Measurements from ENCODE around the gene DIS3L2. TPM values are rescaled to one million over a fixed set of nuclear protein-coding genes. Genes with fewer than 3 reads are reported as not detected.

Gene DIS3L2
- total and polyA plus RNA-seq, 2 of the 8 experiments (the other 6 are each of a cell fraction or from before 2014, with no cell fraction given): 11.5 to 21.6 TPM

GRCh38 chr2:231928901-231929725, 32.4 kb upstream of the DIS3L2 start:
- H4K91ac ChIP-seq (replicated peaks; ENCODE audit: insufficient read length, low read length): no peak overlapping the region
- H3K23ac ChIP-seq (ENCODE audit: insufficient read length): no peak overlapping the region
- peaks cover 24 to 52% (median 42%) of the 10 kb centered on the region in 4 experiments for H3K27me3 ChIP-seq (replicated peaks in 1 of 4; ENCODE audit: control insufficient read depth in 3 of 4, extremely low read depth in 1 of 4, insufficient read depth in 3 of 4, low read length in 3 of 4)
- DNase-seq (ENCODE audit: low read depth in 1 of 2, low spot score in 2 of 2): peak in 1 of 2 experiments; percentile 43
- no peak overlapping the region for H4K5ac ChIP-seq (ENCODE audit: insufficient read length, low read depth, low read length)
- CTCF ChIA-PET (ENCODE audit: partially characterized antibody): interaction anchor here (0.8 to 17.2 kb wide), 39 partner anchors 8 to 438 kb away, joined by 3 to 220 read pairs (median 6); no protein-coding TSS in a partner anchor
- peaks cover 0 to 2% of the 10 kb centered on the region in 2 experiments for H4K20me1 ChIP-seq (replicated peaks in 1 of 2; ENCODE audit: control insufficient read depth in 1 of 2, insufficient read depth in 2 of 2, low read length in 2 of 2)
- no peak overlapping the region for H3K27ac ChIP-seq (ENCODE audit: low read depth, low read length)
- H3K4me2 ChIP-seq (ENCODE audit: insufficient read depth in 1 of 2, low read depth in 2 of 2, low read length in 2 of 2): no peak overlapping the region
- no peak overlapping the region for H2BK15ac ChIP-seq (ENCODE audit: low read length)
- no peaks in the 10 kb centered on the region for H3K79me1 ChIP-seq (ENCODE audit: low read depth, low read length)
- 0 out of 2 replicates have a peak overlapping the region, but pooled peaks have one; percentile 5 for H4K8ac ChIP-seq (ENCODE audit: extremely low read depth, insufficient read depth, low read length)
- no peak overlapping the region for H2AFZ ChIP-seq (ENCODE audit: low read length)
- no peak overlapping the region for H2AK5ac ChIP-seq (ENCODE audit: low read depth, low read length)
- peaks cover 20% of the 10 kb centered on the region for H3K23me2 ChIP-seq (ENCODE audit: low read depth, low read length)
- no peaks in the 10 kb centered on the region for H3K36me3 ChIP-seq (ENCODE audit: control insufficient read depth in 2 of 4, insufficient read depth in 4 of 4, low read length in 3 of 4)
- WGBS, 2 experiments (ENCODE audit: extremely low coverage in 1 of 2, insufficient coverage in 1 of 2, insufficient read length in 1 of 2, insufficient replicate concordance in 2 of 2, low coverage in 1 of 2, low lambda C conversion rate in 2 of 2, missing lambda C conversion rate in 1 of 2): 76% methylated on average over 8 of the region's 11 CpGs; no CpG with 5 or more reads in 1 of the 2 experiments
- no peak for FAIRE-seq
- no peaks in the 10 kb centered on the region for H3K9me3 ChIP-seq (ENCODE audit: insufficient read depth in 2 of 2, low read depth in 1 of 2, low read length in 1 of 2)
- no peaks in the 10 kb centered on the region for H3K79me2 ChIP-seq (ENCODE audit: control insufficient read depth in 1 of 2, insufficient read depth in 2 of 2, low read length in 2 of 2)
- H3K14ac ChIP-seq (ENCODE audit: insufficient read length): no peak overlapping the region
- no peak overlapping the region for H2BK20ac ChIP-seq (ENCODE audit: low read length)
- no peak overlapping the region for H3K9ac ChIP-seq (replicated peaks in 1 of 4; ENCODE audit: extremely low read depth in 1 of 4, low read depth in 3 of 4, low read length in 3 of 4)
- H2BK120ac ChIP-seq (replicated peaks; ENCODE audit: low read depth, low read length): no peak overlapping the region
- no peak overlapping the region for H3K4me3 ChIP-seq (ENCODE audit: extremely low read depth in 1 of 4, insufficient read depth in 2 of 4, low read depth in 3 of 4, low read length in 4 of 4)
- no peak overlapping the region for H3K18ac ChIP-seq (ENCODE audit: extremely low read depth, low read length)
- POLR2A ChIA-PET (ENCODE audit: partially characterized antibody): interaction anchor here (1.6 kb wide), 1 partner anchor 32 kb away, joined by 5 read pairs; the partner anchor contains the start of gene DIS3L2
- H3K56ac ChIP-seq (replicated peaks; ENCODE audit: insufficient read length, low read depth, low read length): no peak overlapping the region
- TF ChIP-seq SUZ12 (IDR thresholded peaks at IDR 0.05; ENCODE audit: low read length) (0 out of 2 replicates have a peak, but pooled peaks have one; percentile 1), BRCA1 (IDR thresholded peaks at IDR 0.05; ENCODE audit: low read depth, low read length) (no peak), TBP (IDR thresholded peaks at IDR 0.05; ENCODE audit: low read depth, low read length) (no peak), FOSL1 (IDR thresholded peaks at IDR 0.05; ENCODE audit: insufficient read depth, low read depth, low read length) (no peak), RXRA (IDR thresholded peaks at IDR 0.05; ENCODE audit: insufficient read depth, low read depth, low read length) (no peak), GABPA (IDR thresholded peaks at IDR 0.05; ENCODE audit: borderline replicate concordance, insufficient read depth, low read length) (no peak), SP4 (IDR thresholded peaks at IDR 0.05; ENCODE audit: low read length) (no peak), CHD1 (IDR thresholded peaks at IDR 0.05; ENCODE audit: low read depth, low read length) (no peak), ASH2L (IDR thresholded peaks at IDR 0.05; ENCODE audit: low read length) (no peak)
- no peak overlapping the region for H3K4ac ChIP-seq (replicated peaks; ENCODE audit: insufficient read length, low read depth, low read length)
- no peak overlapping the region; the same call in 1 of the 2 replicates for H2BK12ac ChIP-seq (ENCODE audit: low read depth, low read length)
- peaks cover 3 to 20% (median 14%) of the 10 kb centered on the region in 4 experiments for H3K4me1 ChIP-seq (replicated peaks in 1 of 4; ENCODE audit: control insufficient read depth in 3 of 4, insufficient read depth in 4 of 4, low read length in 3 of 4)
- H2BK5ac ChIP-seq (ENCODE audit: low read depth, low read length): no peak overlapping the region

All from H1 (cell line).